GM12878 (cell line): ENCODE results near the gene MTSS2. TPM values are rescaled to one million over a fixed set of nuclear protein-coding genes. Genes with fewer than 3 reads are reported as not detected.

Experiments used
- ATAC-seq: fragments of 200-7000 bp; cut with Tn5 transposase; 3 replicates; pipeline ENCODE4 v1.9.1; 2020; ENCODE audit warnings: mild to moderate bottlenecking, moderate library complexity
- BruUV-seq: library from RNA; stranded (reverse); fragments of 400-500 nt; replicated peaks from 2 replicates; lab custom pipeline; 2021; lab: Mats Ljungman, UMichigan
- CTCF ChIA-PET: fragments of 300-600 bp; sonication (Branson Sonifier 250); formaldehyde crosslinking; extraction: SDS; loops from one replicate; lab custom pipeline; 2021; ENCODE audit warnings: inconsistent platforms; lab: Yijun Ruan, JAX
- POLR2A ChIA-PET: fragments of 350-600 bp; formaldehyde crosslinking; extraction: SDS; loops from one replicate; lab custom pipeline; 2021; ENCODE audit warnings: inconsistent platforms; lab: Charles Lee
- RAD21 ChIA-PET: fragments of 300-600 bp; sonication (Branson Sonifier 250); formaldehyde crosslinking; loops from one replicate; lab custom pipeline; 2023; ENCODE audit warnings: antibody characterized with exemption; ENCODE audit not compliant: unreplicated experiment; lab: Charles Lee
- SMC1A ChIA-PET: fragments of 300-600 bp; sonication (Branson Sonifier 250); formaldehyde crosslinking; loops from one replicate; lab custom pipeline; 2023; ENCODE audit not compliant: unreplicated experiment, uncharacterized antibody; lab: Charles Lee
- DNase-seq: peaks from one replicate; pipeline ENCODE4 v3.0.0-alpha.2; 2011; ENCODE audit warnings: low read depth, low spot score
- FAIRE-seq: peaks from 3 replicates; lab custom pipeline; 2011; peaks lifted over from hg19 to GRCh38; lab: Jason Lieb, UNC
- H2AFZ ChIP-seq: 2 replicates; pipeline ENCODE4 v1.6.0; 2011; ENCODE audit warnings: low read depth, low read length, control low read depth; ENCODE audit not compliant: control insufficient read depth
- H3K27ac ChIP-seq: 2 replicates; pipeline ENCODE4 v1.5.1; 2011; ENCODE audit warnings: control low read depth; ENCODE audit not compliant: control insufficient read depth, insufficient read depth
- H3K27me3 ChIP-seq, 2 experiments: replicated peaks in 1 of 2; 2 replicates each; pipeline versions ENCODE4 v1.6.0 to v1.6.1; 2011; ENCODE audit warnings: low read length in 1 of 2; ENCODE audit not compliant: control insufficient read depth in 2 of 2, insufficient read depth in 2 of 2
- H3K36me3 ChIP-seq, 2 experiments: 2 replicates each; pipeline ENCODE4 v1.5.1; 2011; ENCODE audit warnings: low read length in 1 of 2; ENCODE audit not compliant: control insufficient read depth in 2 of 2, insufficient read depth in 2 of 2
- H3K4me1 ChIP-seq: 2 replicates; pipeline ENCODE4 v1.6.1; 2011; ENCODE audit warnings: mild to moderate bottlenecking, low read length, moderate library complexity, mixed read lengths; ENCODE audit not compliant: control insufficient read depth, insufficient read depth
- H3K4me2 ChIP-seq: 2 replicates; pipeline ENCODE4 v1.6.0; 2011; ENCODE audit warnings: control low read depth; ENCODE audit not compliant: control insufficient read depth, insufficient read depth
- H3K4me3 ChIP-seq: fragments of 200-600 bp; sonication (generic); 2 replicates; pipeline ENCODE4 v1.5.1; 2016
- H3K79me2 ChIP-seq: 2 replicates; pipeline ENCODE4 v1.6.0; 2011; ENCODE audit warnings: low read length; ENCODE audit not compliant: control insufficient read depth, insufficient read depth
- H3K9ac ChIP-seq: 2 replicates; pipeline ENCODE4 v1.8.0; 2011; ENCODE audit warnings: low read length, control low read depth, mixed read lengths; ENCODE audit not compliant: control insufficient read depth, insufficient read depth
- H3K9me3 ChIP-seq: replicated peaks from 3 replicates; pipeline ENCODE4 v1.5.1; 2011; ENCODE audit warnings: mild to moderate bottlenecking, low read length; ENCODE audit not compliant: control insufficient read depth, insufficient read depth
- H4K20me1 ChIP-seq: 2 replicates; pipeline ENCODE4 v1.6.0; 2011; ENCODE audit not compliant: control insufficient read depth, insufficient read depth
- MYC ChIP-seq: IDR thresholded peaks from 2 replicates; pipeline ENCODE4 v1.6.1; 2011; ENCODE audit warnings: mild to moderate bottlenecking, low read length, moderate library complexity, inconsistent platforms; ENCODE audit not compliant: insufficient read depth, insufficient replicate concordance, insufficient read length, severe bottlenecking
- RAD21 ChIP-seq: IDR thresholded peaks from 2 replicates; pipeline ENCODE4 v1.6.1; 2011; ENCODE audit warnings: mild to moderate bottlenecking, low read depth, low read length, moderate library complexity; ENCODE audit not compliant: insufficient read depth
- SMAD5 ChIP-seq: IDR thresholded peaks from 2 replicates; pipeline ENCODE4 v1.6.1; 2016; ENCODE audit warnings: antibody characterized with exemption, low read depth
- WGBS: methylation state at CpG from one replicate; pipeline ENCODE4 v1.1.6; 2016; ENCODE audit warnings: low lambda C conversion rate; ENCODE audit not compliant: insufficient replicate concordance, insufficient coverage; ENCODE audit errors: missing lambda C conversion rate; 5-methylcytosine and 5-hydroxymethylcytosine counted together
- in situ Hi-C: fragments of 300-500 bp; cut with MboI; formaldehyde crosslinking; loops from 9 replicates; pipeline ENCODE4 v1.14.3; 2018; ENCODE audit warnings: mixed read lengths
- intact Hi-C: fragments of 100-400 bp; cut with micrococcal nuclease; formaldehyde crosslinking; loops from one replicate; pipeline ENCODE4 v1.14.2; 2022; ENCODE audit not compliant: unreplicated experiment
- polyA plus RNA-seq, 11 experiments: library from polyadenylated mRNA; depleted of rRNA in 4 of 11; unstranded in 6 of 11; stranded (reverse) in 5 of 11; fragments of >200 nt; fragmentation: Nextera tagmentation in 4 of 11; fragmentation: Illumina TruSeq in 1 of 11; extraction: Ambion mirVana in 4 of 11; extraction: Trizol in 1 of 11; gene quantifications; 1 replicate in 1 of 11; 2 replicates in 10 of 11; pipeline versions ENCODE4 v1.2.1 to v1.2.3, GENCODE V29; 2011 to 2016; ENCODE audit warnings: inconsistent platforms in 2 of 11, missing spikeins in 2 of 11, low read depth in 1 of 11
- total RNA-seq, 4 experiments: library from RNA; depleted of rRNA in 3 of 4; stranded (reverse); fragments of >200 nt in 3 of 4; fragmentation: Illumina TruSeq in 1 of 4; extraction: Trizol in 1 of 4; gene quantifications; 2 replicates each; pipeline versions ENCODE4 v1.2.1 to v1.2.3, GENCODE V29; 2013 to 2021
- TF ChIP-seq, protein P1 (sequence below): IDR thresholded peaks from 2 replicates; pipeline ENCODE4 v1.6.1; 2012; ENCODE audit warnings: low read depth, low read length, improper control_type of control experiment

MTSS2 gene
- total and polyA plus RNA-seq, 10 of the 15 experiments (the other 5 are each of a cell fraction or from before 2014, with no cell fraction given): under 0.01 to 0.51 (median 0.14) TPM; not detected in 4

DNA sequence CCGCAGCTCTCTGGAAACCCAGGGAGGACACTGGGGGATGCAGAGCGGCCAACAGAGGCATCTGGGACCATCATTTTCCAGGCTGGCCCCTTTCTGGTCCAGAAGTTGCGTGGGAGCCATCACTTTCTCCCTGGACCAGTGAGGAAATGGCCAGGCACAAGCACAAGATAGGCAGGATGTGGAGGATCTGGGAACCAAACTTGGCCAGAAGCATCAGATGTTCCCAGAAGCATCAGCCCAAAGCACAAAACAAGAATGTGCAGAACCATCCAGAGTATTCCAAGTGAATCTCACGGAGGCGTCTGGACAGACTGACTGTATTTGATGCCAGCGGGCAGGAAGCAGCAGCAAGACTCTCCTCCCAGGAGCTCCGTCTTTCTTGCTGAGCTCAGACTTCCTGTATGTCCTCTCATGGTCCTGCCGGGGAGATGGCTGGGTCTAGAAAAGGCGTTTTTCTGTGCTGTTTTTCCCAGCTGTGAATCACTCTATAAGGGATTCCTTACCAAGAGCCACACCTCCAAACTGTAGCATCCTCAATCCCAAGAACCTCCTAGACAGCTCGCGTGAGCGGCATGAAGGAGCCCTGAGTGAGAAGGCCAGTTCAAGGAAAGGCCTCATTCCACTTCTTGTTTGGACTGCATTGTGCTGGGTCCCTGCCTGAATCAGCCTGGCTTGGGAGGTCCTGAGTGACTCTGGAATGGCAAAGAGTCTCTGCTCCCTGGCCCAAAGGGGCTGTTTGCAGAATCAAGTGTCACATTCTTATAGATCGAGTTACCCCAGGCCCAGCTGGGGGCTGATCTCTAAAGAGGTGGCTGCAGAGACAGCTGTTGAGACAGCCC, 49.5 kb upstream of the MTSS2 start:
- no peak overlapping the region for H3K4me3 ChIP-seq
- over 99% methylated on average over 13 of the region's 13 CpGs for WGBS
- no peak overlapping the region for H2AFZ ChIP-seq
- FAIRE-seq: no peak
- intact Hi-C loops (no loop called here), in situ Hi-C loops (no loop called here)
- H4K20me1 ChIP-seq: no peaks in the 10 kb centered on the region
- TF ChIP-seq SMAD5 (no peak), MYC (no peak), RAD21 (no peak)
- TF ChIP-seq, protein P1, sequence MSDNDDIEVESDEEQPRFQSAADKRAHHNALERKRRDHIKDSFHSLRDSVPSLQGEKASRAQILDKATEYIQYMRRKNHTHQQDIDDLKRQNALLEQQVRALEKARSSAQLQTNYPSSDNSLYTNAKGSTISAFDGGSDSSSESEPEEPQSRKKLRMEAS: no peak
- CTCF ChIA-PET: interaction anchor here (0.6 to 1.2 kb wide), 3 partner anchors 35 to 36 kb away, joined by 3 to 5 read pairs (median 4); no protein-coding TSS in a partner anchor
- H3K4me1 ChIP-seq: peaks cover 22% of the 10 kb centered on the region
- no peak for DNase-seq
- no peak overlapping the region for H3K27ac ChIP-seq
- H3K4me2 ChIP-seq: no peak overlapping the region
- RAD21 ChIA-PET: no interaction called here
- H3K36me3 ChIP-seq: peaks cover 4 to 5% of the 10 kb centered on the region in 2 experiments
- SMC1A ChIA-PET: interaction anchor here (1.4 kb wide), 1 partner anchor 36 kb away, joined by 5 read pairs; no protein-coding TSS in a partner anchor
- no peaks in the 10 kb centered on the region for H3K9me3 ChIP-seq
- POLR2A ChIA-PET: interaction anchor here (0.6 kb wide), 1 partner anchor 36 kb away, joined by 3 read pairs; no protein-coding TSS in a partner anchor
- no peak for ATAC-seq
- no TSS peak for BruUV-seq
- no peak overlapping the region for H3K9ac ChIP-seq
- no peaks in the 10 kb centered on the region for H3K79me2 ChIP-seq
- no peaks in the 10 kb centered on the region for H3K27me3 ChIP-seq
